ENCODE results near the gene THADA. TPM values are rescaled to one million over a fixed set of nuclear protein-coding genes. Genes with fewer than 3 reads are reported as not detected.
"Not testable (repeated sequence)": the region's sequence is repeated elsewhere in the genome, so short reads cannot be mapped to it uniquely, and the experiment has no call there.

The THADA gene
- total RNA-seq, 1 donor from 2014 or later: 22.8 TPM

GRCh38 chr2:43542285-43542933 is 53.4 kb downstream of the THADA start:
- DNase-seq (ENCODE audit: low read depth in 2 of 2): peak; percentile 60 to 71

GRCh38 chr2:43541165-43541564 is 54.7 kb downstream of the THADA start:
- no peak for DNase-seq (ENCODE audit: low read depth in 2 of 2)

GRCh38 chr2:43540021-43540779 is 55.6 kb downstream of the THADA start:
- DNase-seq (ENCODE audit: low read depth in 2 of 2): peak in 1 of 2 donors; percentile 31

- DNase-seq (ENCODE audit: low read depth in 2 of 2): no peak
These were observed 56.4 kb downstream of the THADA start for GRCh38 chr2:43539436-43539835.

DNA sequence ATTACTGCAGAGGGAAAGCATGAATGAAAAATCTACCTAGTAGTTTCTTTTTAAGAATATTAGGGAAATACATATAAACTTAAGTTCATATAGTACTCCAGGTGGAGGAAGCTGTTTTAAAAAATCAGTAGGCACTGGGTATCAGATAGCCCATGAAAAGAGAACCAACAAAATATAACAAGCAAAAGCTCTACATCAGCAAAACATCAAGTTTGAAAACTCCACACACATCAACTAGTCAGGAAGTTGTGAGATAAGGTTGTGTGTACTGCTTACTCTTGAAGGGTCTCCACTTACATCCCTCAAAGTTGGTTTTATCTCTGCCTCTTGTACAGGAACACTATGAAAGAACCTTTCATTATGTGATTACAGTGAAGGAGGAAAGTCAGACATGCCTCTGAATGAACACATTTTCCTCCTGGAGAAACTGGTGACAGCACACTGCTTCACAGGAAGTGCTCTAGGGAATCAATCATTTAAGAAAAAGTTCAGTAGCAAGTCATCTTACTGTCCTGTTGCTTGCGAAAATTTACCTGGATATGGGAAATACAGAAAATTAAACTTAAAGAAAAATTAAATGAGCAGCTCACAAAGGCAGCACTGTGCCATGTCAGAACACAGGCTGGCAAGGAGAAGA is 57.7 kb downstream of the THADA start:
- peak in 1 of 2 donors; percentile 16 for DNase-seq (ENCODE audit: low read depth in 2 of 2)

- no peak for DNase-seq (ENCODE audit: low read depth in 2 of 2)
These were observed 58.7 kb downstream of the THADA start for GRCh38 chr2:43537137-43537536.

DNA sequence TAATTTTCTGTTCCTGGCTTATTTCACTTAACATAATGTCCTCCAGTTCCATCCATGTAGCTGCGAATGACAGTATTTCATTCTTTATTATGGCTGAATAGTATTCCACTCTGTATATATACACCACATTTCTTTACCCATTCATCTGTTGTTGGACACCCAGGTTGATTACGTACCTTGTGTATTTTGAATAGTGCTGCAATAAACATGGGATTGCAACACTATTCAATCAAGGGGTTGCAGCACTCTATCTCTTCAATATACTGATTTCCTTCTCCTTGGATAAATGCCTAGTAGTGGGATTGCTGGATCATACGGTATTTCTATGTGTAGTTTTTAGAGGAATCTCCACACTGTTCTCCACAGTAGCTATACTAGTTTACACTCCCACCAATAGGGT is 61.3 kb downstream of the THADA start:
- DNase-seq (ENCODE audit: low read depth in 2 of 2): no peak

GRCh38 chr2:43532572-43532971 is 63.3 kb downstream of the THADA start:
- not testable (repeated sequence) for DNase-seq (ENCODE audit: low read depth in 2 of 2)

- no peak for DNase-seq (ENCODE audit: low read depth in 2 of 2)
These were observed 64.6 kb downstream of the THADA start for GRCh38 chr2:43531251-43531650.

DNA sequence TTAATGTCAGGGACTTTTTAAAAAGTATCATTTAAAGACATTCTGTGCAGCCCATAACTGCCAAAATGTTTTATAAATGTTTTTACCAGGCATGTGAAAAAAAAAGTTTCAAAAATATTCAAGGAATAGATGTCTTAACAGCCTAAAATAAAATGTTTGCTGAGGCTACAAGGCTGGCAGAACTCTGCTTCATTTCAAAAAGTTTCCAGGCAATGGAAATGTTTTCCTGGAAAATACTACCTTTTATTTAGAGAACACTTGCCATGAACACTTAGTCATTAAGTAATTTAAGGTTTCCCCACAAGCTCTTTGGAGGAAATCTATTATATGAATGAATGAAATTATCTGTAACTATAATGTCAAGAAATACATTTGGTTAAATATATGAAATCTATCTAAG is 68.8 kb downstream of the THADA start:
- no peak for DNase-seq (ENCODE audit: low read depth in 2 of 2)

GRCh38 chr2:43525506-43525905 is 70.3 kb downstream of the THADA start:
- DNase-seq (ENCODE audit: low read depth in 2 of 2): no peak

DNA sequence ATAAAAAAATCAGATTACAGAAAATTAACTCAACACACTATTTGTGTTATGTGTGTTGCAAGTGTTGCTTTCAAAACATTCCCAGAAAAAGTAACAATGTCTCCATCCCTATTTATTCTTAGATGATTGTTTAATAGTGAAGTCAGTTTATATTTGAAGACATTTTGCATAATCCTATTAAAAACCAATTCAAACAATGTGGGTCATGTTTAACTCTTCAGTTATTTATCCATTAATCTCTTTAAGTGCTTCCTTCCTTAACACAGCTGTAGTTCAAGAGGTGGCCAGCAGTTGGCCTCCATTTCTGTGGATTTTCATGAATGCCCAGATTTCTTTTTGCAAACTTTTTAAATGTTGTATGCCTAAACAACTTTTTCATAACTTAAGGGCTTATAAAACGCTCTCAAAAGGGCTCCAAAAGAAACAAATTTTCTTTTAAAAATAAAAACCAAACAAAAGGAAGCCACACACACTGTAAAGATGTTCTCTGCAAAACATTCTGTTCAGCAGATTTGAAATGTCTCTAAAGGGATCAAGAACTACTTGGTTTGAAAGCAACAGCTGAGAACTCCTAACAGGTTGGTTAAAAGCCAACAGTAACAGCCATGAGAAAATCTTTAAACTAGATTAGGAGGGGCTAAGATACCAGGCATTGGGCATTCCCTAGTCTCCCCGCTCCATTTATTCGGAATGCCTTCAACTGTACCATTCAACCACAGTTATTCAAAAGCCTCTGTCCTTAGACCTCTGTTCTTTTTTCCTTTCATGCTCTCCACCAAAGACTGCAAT is 71.5 kb downstream of the THADA start:
- peak in 1 of 2 donors; percentile 29 for DNase-seq (ENCODE audit: low read depth in 2 of 2)

- no peak for DNase-seq (ENCODE audit: low read depth in 2 of 2)
These were observed 73.7 kb downstream of the THADA start for GRCh38 chr2:43522177-43522576.

DNA sequence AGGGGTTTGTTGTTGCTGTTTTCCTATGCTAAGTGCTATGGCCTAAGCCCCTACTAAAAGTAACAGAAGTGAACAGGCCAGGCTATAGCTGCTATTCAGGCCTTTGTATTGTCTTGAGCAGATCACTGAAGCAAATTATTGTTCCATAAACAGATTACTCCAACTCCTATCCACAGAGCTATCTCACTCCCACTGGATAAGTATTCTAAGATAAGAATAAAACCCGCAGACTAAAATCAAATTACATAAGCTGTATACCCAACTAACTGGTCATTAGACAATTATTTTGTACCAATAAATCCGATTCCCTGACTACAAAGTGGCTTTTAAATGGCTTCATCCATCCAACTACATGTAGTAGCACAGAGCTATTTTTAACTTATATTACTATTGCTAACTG is 74.3 kb downstream of the THADA start:
- no peak for DNase-seq (ENCODE audit: low read depth in 2 of 2)

- DNase-seq (ENCODE audit: low read depth in 2 of 2): no peak
These were observed 74.9 kb downstream of the THADA start for GRCh38 chr2:43520919-43521318.

DNA sequence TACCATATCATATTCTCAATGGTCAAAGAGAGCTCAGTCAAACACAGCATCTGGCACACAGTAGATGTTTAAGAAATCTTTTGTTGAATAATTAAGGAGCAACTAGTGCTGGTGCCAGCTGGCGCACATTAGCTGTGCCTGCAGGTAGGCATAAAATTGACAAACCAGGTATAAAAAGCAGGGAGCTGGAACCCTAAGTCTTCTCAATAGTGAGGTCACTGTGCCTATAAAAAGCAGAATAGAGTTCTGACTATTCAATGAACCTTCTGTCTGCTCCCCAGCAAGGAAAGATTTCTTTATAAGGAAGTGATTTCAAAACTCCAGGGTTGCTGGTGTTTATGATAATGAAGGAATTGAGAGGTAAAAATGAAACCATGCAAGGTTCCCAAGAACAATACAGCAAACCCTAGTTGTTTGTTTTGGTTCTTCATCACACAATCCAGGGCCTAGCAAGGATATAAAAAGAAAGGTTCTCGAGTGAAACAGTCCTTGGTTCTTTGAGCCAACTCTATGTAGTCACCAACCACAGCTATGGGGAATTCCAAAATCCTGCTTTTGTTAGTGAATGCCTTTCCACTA is 76.1 kb downstream of the THADA start:
- DNase-seq (ENCODE audit: low read depth in 2 of 2): peak; percentile 33 to 90

GRCh38 chr2:43518718-43519117 is 77.1 kb downstream of the THADA start:
- no peak for DNase-seq (ENCODE audit: low read depth in 2 of 2)

DNA sequence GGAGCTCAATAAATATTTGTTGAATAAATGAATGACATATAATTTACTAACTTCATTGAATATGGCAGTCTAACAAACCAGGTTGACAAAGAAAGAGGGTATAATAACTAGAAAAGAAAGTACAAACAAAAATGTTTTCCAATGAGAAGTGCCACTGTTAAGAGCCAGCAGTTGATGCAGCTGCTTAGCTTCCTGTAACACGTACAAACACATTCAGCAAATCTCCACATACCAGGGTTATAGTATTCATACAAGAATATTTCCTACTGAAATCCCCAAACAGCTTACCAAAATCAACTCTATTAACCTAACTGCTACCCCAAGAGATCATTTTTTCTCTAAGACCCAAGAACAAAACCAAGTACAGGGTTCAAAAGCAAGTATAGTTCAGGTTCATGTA is 77.7 kb downstream of the THADA start:
- DNase-seq (ENCODE audit: low read depth in 2 of 2): peak; percentile 45 to 47

DNA sequence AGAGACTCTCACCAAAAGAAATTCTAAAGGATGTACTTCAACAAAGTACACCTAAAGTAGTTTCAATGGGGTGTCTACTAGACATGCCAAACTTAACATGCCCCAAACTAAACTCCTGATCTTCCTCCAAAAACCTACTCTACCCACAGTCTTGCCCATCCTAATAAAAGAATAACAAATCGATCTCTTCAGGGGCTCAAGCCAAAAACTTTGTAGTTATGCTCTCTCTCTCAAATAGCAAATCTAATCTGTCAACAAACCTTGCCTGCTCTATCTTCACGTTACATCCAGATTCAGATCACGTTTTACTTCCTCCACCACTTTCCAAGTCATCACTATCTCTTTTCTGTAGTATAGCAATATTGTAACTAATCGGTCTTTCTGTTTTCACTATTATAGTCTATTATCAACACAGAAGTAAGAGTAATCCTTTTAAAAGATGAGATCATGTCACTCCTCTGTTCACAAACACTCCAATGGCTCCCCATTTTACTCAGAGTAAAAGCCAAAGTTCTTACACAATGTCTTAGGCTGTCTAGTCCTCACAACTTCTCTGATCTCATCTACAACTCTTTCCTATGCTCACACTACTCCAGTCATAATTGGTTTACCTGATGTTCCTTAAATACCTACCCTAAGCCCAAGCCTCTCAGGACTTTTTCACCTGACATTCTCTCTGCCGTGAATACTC is 79.9 kb downstream of the THADA start:
- no peak for DNase-seq (ENCODE audit: low read depth in 2 of 2)

DNA sequence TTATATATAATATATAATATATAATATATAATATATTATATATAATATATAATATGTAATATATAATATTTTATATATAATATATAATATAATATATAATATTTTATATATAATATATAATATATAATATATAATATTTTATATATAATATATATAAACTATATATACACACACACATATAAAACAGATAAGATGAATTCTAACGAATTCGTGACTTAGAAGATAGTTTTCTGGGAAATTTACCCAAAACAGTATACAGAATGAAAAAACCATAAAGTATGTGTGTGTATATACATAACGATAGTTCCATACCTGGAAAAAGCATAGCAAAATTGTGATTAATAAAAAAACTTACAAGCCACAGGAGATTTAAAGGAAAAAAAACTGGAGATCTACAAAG is 80.6 kb downstream of the THADA start:
- no peak for DNase-seq (ENCODE audit: low read depth in 2 of 2)

GRCh38 chr2:43513796-43514195 is 82.0 kb downstream of the THADA start:
- DNase-seq (ENCODE audit: low read depth in 2 of 2): no peak
